Peyer's patch (tissue), 4 donors: ENCODE results near the gene ANKFN1. TPM values are rescaled to one million over a fixed set of nuclear protein-coding genes. Genes with fewer than 3 reads are reported as not detected.

Experiments
- DNase-seq, 3 donors: peaks; one replicate each; pipeline ENCODE4 v3.0.0-alpha.2; 2017 to 2019
- H3K27ac ChIP-seq, 4 donors: fragments of 200-600 bp; sonication (generic); one replicate each; pipeline ENCODE4 v1.5.1; 2016 to 2019
- H3K27me3 ChIP-seq, 2 donors: fragments of 200-600 bp; sonication (generic); one replicate each; pipeline ENCODE4 v1.5.1; 2019
- H3K36me3 ChIP-seq, 3 donors: fragments of 200-600 bp; sonication (generic); one replicate each; pipeline ENCODE4 v1.5.1; 2016 to 2019
- H3K4me1 ChIP-seq, 4 donors: fragments of 200-600 bp; sonication (generic); one replicate each; pipeline ENCODE4 v1.5.1; 2016 to 2019
- H3K4me3 ChIP-seq, 4 donors: fragments of 200-600 bp; sonication (generic); 1 replicate in 3 of 4; 2 replicates in 1 of 4; pipeline ENCODE4 v1.5.1; 2016 to 2019; ENCODE audit warnings: mild to moderate bottlenecking in 1 of 4
- H3K9me3 ChIP-seq, 4 donors: fragments of 200-600 bp; sonication (generic); one replicate each; pipeline ENCODE4 v1.5.1; 2016 to 2019; ENCODE audit warnings: mild to moderate bottlenecking in 1 of 4
- POLR2A ChIP-seq, 2 donors: fragments of 450-650 bp; IDR thresholded peaks; one replicate each; pipeline ENCODE4 v1.5.1; 2017; ENCODE audit warnings: antibody characterized with exemption in 2 of 2, mild to moderate bottlenecking in 2 of 2, moderate library complexity in 2 of 2
- total RNA-seq, 4 donors: library from RNA; depleted of rRNA; stranded (reverse); fragments of >200 nt; gene quantifications; one replicate each; pipeline ENCODE4 v1.1.0, GENCODE V29; 2016
- TF ChIP-seq, protein P1 (sequence below), 6 experiments: fragments of 450-650 bp in 4 of 6; fragments of 200-600 bp in 2 of 6; sonication (generic) in 1 of 6; IDR thresholded peaks; one replicate each; pipeline ENCODE4 v1.5.1; 2017 to 2019; ENCODE audit warnings: antibody characterized with exemption in 6 of 6, mild to moderate bottlenecking in 3 of 6, moderate library complexity in 1 of 6

ANKFN1 gene
- total RNA-seq, 4 donors from 2014 or later = 0.95 to 2.0 (median 1.6) TPM; not detected in 1

DNA sequence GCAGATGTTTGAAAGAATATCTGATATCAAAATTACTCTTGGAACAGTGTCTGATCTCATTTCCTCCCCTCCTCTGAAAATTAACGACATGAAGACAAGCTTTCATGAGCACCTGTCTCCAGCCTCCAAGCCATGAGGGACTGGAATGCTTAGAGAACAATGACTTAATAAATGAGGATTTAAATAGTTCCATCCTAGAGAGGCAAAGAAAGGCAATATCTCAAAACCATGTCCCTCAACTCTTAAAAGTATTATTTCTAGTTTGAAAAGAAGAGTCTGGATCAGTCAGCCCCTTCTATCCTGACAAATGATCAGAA is 137.5 kb downstream of the ANKFN1 start:
- H3K27me3 ChIP-seq = no peaks in the 10 kb centered on the region
- no peak overlapping the region for H3K4me3 ChIP-seq
- DNase-seq = no peak
- H3K4me1 ChIP-seq = no peaks in the 10 kb centered on the region
- H3K36me3 ChIP-seq = no peaks in the 10 kb centered on the region
- TF ChIP-seq, protein P1, sequence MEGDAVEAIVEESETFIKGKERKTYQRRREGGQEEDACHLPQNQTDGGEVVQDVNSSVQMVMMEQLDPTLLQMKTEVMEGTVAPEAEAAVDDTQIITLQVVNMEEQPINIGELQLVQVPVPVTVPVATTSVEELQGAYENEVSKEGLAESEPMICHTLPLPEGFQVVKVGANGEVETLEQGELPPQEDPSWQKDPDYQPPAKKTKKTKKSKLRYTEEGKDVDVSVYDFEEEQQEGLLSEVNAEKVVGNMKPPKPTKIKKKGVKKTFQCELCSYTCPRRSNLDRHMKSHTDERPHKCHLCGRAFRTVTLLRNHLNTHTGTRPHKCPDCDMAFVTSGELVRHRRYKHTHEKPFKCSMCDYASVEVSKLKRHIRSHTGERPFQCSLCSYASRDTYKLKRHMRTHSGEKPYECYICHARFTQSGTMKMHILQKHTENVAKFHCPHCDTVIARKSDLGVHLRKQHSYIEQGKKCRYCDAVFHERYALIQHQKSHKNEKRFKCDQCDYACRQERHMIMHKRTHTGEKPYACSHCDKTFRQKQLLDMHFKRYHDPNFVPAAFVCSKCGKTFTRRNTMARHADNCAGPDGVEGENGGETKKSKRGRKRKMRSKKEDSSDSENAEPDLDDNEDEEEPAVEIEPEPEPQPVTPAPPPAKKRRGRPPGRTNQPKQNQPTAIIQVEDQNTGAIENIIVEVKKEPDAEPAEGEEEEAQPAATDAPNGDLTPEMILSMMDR (IDR thresholded peaks at IDR 0.05) = no peak
- TF ChIP-seq POLR2A (IDR thresholded peaks at IDR 0.05) = no peak
- H3K27ac ChIP-seq = no peak overlapping the region
- H3K9me3 ChIP-seq = no peaks in the 10 kb centered on the region

DNA sequence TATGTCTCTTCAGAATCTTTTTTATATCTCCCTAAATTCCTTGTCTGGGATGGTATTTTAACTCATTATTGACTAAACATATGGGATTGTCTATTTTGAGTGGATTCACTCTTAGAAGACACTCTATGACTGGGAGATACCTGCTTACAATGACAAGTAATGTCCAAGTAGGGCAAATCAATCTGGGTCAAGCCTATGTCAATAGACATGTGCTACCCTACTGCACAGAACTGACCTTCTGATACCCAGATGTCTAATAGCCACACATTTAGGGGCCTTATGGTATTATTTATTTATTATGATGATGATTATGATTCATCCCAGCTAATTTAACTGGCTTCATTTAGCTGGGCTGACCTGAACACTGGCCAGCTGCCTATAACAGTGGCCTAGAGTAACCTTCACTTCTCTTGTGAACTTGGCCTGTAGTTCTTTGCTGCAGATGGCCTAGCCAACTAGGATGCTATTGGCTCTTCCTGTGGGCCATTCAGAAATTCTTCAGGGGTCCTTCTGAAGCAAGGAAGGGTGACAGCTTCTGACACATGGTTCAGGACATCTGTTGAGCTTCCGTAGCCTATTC is 138.0 kb downstream of the ANKFN1 start:
- Histone ChIP-seq H3K4me1 (no peaks in the 10 kb centered on the region), H3K27me3 (no peaks in the 10 kb centered on the region), H3K36me3 (no peaks in the 10 kb centered on the region), H3K9me3 (no peaks in the 10 kb centered on the region), H3K27ac (no peak overlapping the region), H3K4me3 (no peak overlapping the region)
- TF ChIP-seq, protein P1 (IDR thresholded peaks at IDR 0.05) = no peak
- no peak for TF ChIP-seq POLR2A (IDR thresholded peaks at IDR 0.05)
- DNase-seq = no peak

DNA sequence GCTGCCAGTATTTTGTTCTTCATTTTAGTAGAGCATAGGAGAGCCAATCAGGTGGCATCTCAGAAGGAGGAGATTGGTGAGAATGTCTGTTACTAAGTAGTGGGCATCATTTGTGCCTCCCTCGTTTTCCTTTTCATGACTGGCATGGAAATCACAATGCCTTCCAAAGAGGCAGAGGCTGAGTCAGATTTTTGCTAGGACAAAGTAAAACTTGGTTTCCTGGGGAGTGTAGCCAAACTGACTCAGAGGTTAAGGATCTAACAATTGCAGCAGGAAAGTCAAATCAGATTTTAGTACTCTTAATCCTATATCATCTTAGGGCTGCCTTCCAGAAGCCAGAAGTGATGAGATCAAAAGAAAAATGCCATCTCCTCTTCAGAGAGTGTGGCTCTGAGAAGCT is 138.7 kb downstream of the ANKFN1 start:
- H3K4me3 ChIP-seq = no peak overlapping the region
- no peaks in the 10 kb centered on the region for H3K4me1 ChIP-seq
- no peaks in the 10 kb centered on the region for H3K27me3 ChIP-seq
- H3K9me3 ChIP-seq = no peaks in the 10 kb centered on the region
- H3K27ac ChIP-seq = no peak overlapping the region
- H3K36me3 ChIP-seq = no peaks in the 10 kb centered on the region
- TF ChIP-seq, protein P1 (IDR thresholded peaks at IDR 0.05) = no peak
- TF ChIP-seq POLR2A (IDR thresholded peaks at IDR 0.05) = no peak
- DNase-seq = no peak

DNA sequence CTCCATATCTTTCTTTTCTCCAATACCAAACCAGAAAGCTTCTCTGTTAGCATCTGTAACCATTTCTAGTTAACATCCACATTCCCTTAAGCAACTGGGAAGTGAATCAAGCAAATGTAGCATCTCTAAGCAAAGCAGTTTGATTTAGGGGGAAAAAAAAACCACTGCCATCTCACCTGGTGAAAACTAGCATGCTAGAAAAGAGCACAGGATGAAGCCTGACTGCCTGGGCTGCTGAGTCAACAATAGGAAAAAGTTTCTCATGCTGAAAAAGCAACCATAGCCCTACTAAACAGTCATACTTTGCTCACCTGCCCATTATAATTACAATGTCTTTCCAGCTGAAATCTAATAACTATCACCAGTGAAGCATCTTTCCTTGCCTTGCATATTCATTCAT is 139.3 kb downstream of the ANKFN1 start:
- H3K27ac ChIP-seq = no peak overlapping the region
- H3K9me3 ChIP-seq = no peaks in the 10 kb centered on the region
- no peak for DNase-seq
- no peak for TF ChIP-seq POLR2A (IDR thresholded peaks at IDR 0.05)
- TF ChIP-seq, protein P1 (IDR thresholded peaks at IDR 0.05) = no peak
- no peak overlapping the region for H3K4me3 ChIP-seq
- no peaks in the 10 kb centered on the region for H3K4me1 ChIP-seq
- H3K27me3 ChIP-seq = no peaks in the 10 kb centered on the region
- no peaks in the 10 kb centered on the region for H3K36me3 ChIP-seq

DNA sequence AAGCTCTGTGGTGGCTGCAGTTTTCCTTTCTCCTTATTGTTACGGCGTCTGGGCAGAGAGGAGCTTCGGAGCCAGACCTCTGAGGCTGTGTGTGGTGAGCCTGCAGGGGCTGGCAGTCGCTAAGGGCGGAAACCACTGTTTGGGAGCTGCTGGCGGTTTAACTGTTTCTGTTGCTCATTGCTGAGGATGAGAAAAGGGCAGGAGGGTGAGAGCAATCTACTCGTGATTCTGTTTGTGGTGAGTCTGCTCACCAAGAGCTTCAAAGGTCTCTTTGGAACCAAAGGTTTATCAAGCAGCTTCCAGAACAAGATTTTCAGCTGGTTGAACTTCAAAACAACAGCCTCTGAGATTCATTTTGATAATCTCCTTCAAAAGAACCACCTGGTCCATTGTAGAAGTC is 143.9 kb downstream of the ANKFN1 start:
- Histone ChIP-seq H3K36me3 (no peaks in the 10 kb centered on the region), H3K27me3 (no peaks in the 10 kb centered on the region), H3K27ac (no peak overlapping the region), H3K9me3 (no peaks in the 10 kb centered on the region), H3K4me1 (no peaks in the 10 kb centered on the region), H3K4me3 (no peak overlapping the region)
- no peak for DNase-seq
- TF ChIP-seq, protein P1 (IDR thresholded peaks at IDR 0.05) = no peak
- no peak for TF ChIP-seq POLR2A (IDR thresholded peaks at IDR 0.05)

DNA sequence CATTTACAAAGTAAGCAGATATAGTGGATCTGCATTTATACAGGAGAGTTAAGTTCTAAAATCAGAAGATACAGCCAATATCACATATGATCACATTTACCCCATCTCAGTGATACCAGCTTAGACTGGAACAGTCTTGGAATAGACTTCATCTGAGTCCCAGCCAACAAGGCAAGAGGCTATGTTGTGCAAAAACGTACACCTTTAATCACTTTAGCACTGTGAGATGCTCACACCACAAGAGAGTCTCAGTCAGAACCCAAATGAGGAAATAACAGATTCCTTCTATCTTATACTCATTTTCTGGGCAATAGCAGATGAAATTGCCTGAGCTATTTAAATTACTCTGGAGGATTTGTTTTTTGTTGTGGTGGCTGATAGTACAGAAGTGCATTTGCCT is 145.6 kb downstream of the ANKFN1 start:
- TF ChIP-seq POLR2A (IDR thresholded peaks at IDR 0.05) = no peak
- TF ChIP-seq, protein P1 (IDR thresholded peaks at IDR 0.05) = no peak
- no peaks in the 10 kb centered on the region for H3K27me3 ChIP-seq
- no peaks in the 10 kb centered on the region for H3K9me3 ChIP-seq
- no peaks in the 10 kb centered on the region for H3K36me3 ChIP-seq
- no peaks in the 10 kb centered on the region for H3K4me1 ChIP-seq
- H3K4me3 ChIP-seq = no peak overlapping the region
- no peak for DNase-seq
- H3K27ac ChIP-seq = no peak overlapping the region
